Retina (tissue), 1 donor: ENCODE results near the gene ARMC2.
"Not testable (repeated sequence)": the region's sequence is repeated elsewhere in the genome, so short reads cannot be mapped to it uniquely, and the experiment has no call there.

Experiments
- DNase-seq: peaks from one replicate; pipeline ENCODE4 v3.0.0-alpha.2; 2016

Gene ARMC2

GRCh38 chr6:108922499-108922898 is 74.3 kb downstream of the ARMC2 start:
- no peak for DNase-seq

- DNase-seq: no peak
These were observed 79.7 kb downstream of the ARMC2 start for GRCh38 chr6:108927927-108928326.

GRCh38 chr6:108928650-108929049 is 80.4 kb downstream of the ARMC2 start:
- no peak for DNase-seq

GRCh38 chr6:108931090-108931489 is 82.9 kb downstream of the ARMC2 start:
- not testable (repeated sequence) for DNase-seq

GRCh38 chr6:108937170-108937569 is 88.9 kb downstream of the ARMC2 start:
- no peak for DNase-seq

GRCh38 chr6:108940741-108941140 is 92.5 kb downstream of the ARMC2 start:
- no peak for DNase-seq

GRCh38 chr6:108941281-108941680 is 93.1 kb downstream of the ARMC2 start:
- no peak for DNase-seq

- no peak for DNase-seq
These were observed 93.6 kb downstream of the ARMC2 start for GRCh38 chr6:108941859-108942258.

GRCh38 chr6:108942556-108943492 is 94.6 kb downstream of the ARMC2 start:
- DNase-seq: no peak

- DNase-seq: no peak
These were observed 95.8 kb downstream of the ARMC2 start for GRCh38 chr6:108944071-108944470.

- DNase-seq: no peak
These were observed 96.8 kb downstream of the ARMC2 start for GRCh38 chr6:108944707-108945680.

GRCh38 chr6:108945681-108946159 is 97.5 kb downstream of the ARMC2 start:
- peak; percentile 42 for DNase-seq

- no peak for DNase-seq
These were observed 98.5 kb downstream of the ARMC2 start for GRCh38 chr6:108946695-108947094.

GRCh38 chr6:108947114-108947854 is 99.1 kb downstream of the ARMC2 start:
- DNase-seq: no peak

GRCh38 chr6:108948181-108948661 is 100.0 kb downstream of the ARMC2 start:
- DNase-seq: no peak

GRCh38 chr6:108951351-108951953 is 103.2 kb downstream of the ARMC2 start:
- DNase-seq: no peak

GRCh38 chr6:108952776-108953486 is 104.7 kb downstream of the ARMC2 start:
- DNase-seq: no peak

GRCh38 chr6:108953681-108954080 is 105.5 kb downstream of the ARMC2 start:
- no peak for DNase-seq

GRCh38 chr6:108955329-108955949 is 107.2 kb downstream of the ARMC2 start:
- no peak for DNase-seq

GRCh38 chr6:108957221-108957620 is 109.0 kb downstream of the ARMC2 start:
- no peak for DNase-seq
